GM19193 (cell line): ENCODE results near the gene ADPRHL1.

ENCODE experiments used
- POLR2A ChIP-seq: IDR thresholded peaks from 4 replicates; pipeline ENCODE4 v1.6.1; 2011; ENCODE audit not compliant: insufficient read depth, insufficient read length; ENCODE audit errors: extremely low read depth

Gene ADPRHL1

GRCh38 chr13:113449693-113450347 is 3.5 kb downstream of the ADPRHL1 start:
- TF ChIP-seq POLR2A: no peak

- TF ChIP-seq POLR2A: no peak
Measured at GRCh38 chr13:113448885-113449692, 4.2 kb downstream of the ADPRHL1 start.

- TF ChIP-seq POLR2A: no peak
Measured at GRCh38 chr13:113448545-113448884, 4.8 kb downstream of the ADPRHL1 start.

GRCh38 chr13:113447596-113447995 is 5.7 kb downstream of the ADPRHL1 start:
- no peak for TF ChIP-seq POLR2A

GRCh38 chr13:113446488-113446854 is 6.8 kb downstream of the ADPRHL1 start:
- no peak for TF ChIP-seq POLR2A

- no peak for TF ChIP-seq POLR2A
Measured at GRCh38 chr13:113445791-113446487, 7.3 kb downstream of the ADPRHL1 start.

GRCh38 chr13:113443991-113444390 is 9.3 kb downstream of the ADPRHL1 start:
- TF ChIP-seq POLR2A: no peak

GRCh38 chr13:113442985-113443362 is 10.3 kb downstream of the ADPRHL1 start:
- no peak for TF ChIP-seq POLR2A

GRCh38 chr13:113442354-113442984 is 10.8 kb downstream of the ADPRHL1 start:
- no peak for TF ChIP-seq POLR2A

- TF ChIP-seq POLR2A: no peak
Measured at GRCh38 chr13:113441661-113442060, 11.6 kb downstream of the ADPRHL1 start.

- TF ChIP-seq POLR2A: no peak
Measured at GRCh38 chr13:113437408-113438010, 15.8 kb downstream of the ADPRHL1 start.

- TF ChIP-seq POLR2A: no peak
Measured at GRCh38 chr13:113433391-113433916, 19.8 kb downstream of the ADPRHL1 start.

- no peak for TF ChIP-seq POLR2A
Measured at GRCh38 chr13:113432506-113433270, 20.6 kb downstream of the ADPRHL1 start.

- TF ChIP-seq POLR2A: no peak
Measured at GRCh38 chr13:113431171-113431570, 22.1 kb downstream of the ADPRHL1 start.
